Measurements from ENCODE around the gene BMPR1B. TPM values are rescaled to one million over a fixed set of nuclear protein-coding genes. Genes with fewer than 3 reads are reported as not detected.

Gene BMPR1B
- total RNA-seq, 1 donor, result 13.5 TPM

DNA sequence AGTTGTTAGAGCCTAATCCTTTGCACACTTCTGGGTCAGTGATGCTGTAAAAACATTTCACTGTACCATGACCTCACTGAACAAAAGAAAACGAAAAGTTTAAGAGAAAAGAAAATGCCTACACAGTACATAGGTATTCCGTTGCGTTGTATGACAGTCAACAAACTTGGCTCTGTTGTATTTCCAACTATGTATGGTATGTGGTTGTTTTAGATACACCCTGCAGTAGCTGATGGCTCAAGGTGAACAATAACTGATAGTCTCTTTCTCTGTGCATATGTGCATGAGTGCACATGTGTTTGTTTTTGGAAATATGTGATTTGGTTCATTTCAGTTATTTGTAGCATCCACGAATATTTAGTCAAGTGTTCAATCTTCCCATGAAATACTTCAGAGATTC lies 176.0 kb downstream of the BMPR1B start:
- peak; percentile 3 for DNase-seq (ENCODE audit: low read depth)
- TF ChIP-seq, protein P1, sequence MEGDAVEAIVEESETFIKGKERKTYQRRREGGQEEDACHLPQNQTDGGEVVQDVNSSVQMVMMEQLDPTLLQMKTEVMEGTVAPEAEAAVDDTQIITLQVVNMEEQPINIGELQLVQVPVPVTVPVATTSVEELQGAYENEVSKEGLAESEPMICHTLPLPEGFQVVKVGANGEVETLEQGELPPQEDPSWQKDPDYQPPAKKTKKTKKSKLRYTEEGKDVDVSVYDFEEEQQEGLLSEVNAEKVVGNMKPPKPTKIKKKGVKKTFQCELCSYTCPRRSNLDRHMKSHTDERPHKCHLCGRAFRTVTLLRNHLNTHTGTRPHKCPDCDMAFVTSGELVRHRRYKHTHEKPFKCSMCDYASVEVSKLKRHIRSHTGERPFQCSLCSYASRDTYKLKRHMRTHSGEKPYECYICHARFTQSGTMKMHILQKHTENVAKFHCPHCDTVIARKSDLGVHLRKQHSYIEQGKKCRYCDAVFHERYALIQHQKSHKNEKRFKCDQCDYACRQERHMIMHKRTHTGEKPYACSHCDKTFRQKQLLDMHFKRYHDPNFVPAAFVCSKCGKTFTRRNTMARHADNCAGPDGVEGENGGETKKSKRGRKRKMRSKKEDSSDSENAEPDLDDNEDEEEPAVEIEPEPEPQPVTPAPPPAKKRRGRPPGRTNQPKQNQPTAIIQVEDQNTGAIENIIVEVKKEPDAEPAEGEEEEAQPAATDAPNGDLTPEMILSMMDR (IDR thresholded peaks at IDR 0.05; ENCODE audit: insufficient read depth, low read length), result no peak
- H3K4me3 ChIP-seq (ENCODE audit: low read depth, low read length), result no peak overlapping the region

DNA sequence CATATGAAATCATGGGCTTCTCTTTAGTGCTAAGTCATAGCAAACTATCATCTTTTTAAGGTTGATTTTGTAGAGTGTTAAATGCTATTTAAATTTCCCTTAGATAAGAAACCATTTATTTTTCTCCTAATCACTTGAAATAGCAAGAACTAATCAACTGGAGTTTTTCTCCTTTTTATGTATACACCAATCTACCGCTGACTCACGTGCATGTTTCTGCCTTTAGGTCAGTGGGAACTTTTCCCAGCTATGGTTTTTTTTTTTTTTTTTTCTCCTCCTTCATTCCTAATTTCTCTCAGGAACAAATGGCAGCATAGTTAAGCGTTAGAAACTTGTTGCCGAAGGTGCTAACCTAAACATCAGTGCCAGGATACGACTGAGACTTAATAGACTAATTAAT lies 176.4 kb downstream of the BMPR1B start:
- peak; percentile 52 for DNase-seq (ENCODE audit: low read depth)
- H3K4me3 ChIP-seq (ENCODE audit: low read depth, low read length), result no peak overlapping the region
- TF ChIP-seq, protein P1 (IDR thresholded peaks at IDR 0.05; ENCODE audit: insufficient read depth, low read length), result no peak

DNA sequence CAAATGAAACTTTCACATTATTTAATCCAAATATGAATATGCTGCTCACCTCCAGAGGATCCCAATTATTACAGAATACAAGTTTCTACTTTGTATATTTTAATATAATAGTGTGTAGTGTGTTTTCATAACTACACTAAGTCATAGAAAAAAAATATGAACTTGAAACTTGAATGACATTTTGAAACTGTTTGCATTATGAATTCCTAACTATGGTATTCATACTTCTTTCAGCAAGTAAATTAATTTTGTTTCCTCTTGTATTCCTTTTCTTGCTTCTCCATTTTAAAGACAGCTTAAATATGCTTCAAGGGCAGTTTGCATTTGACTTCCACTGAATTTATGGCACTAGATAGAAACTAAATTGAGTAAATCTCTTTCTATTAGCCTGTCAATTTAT lies 177.1 kb downstream of the BMPR1B start:
- DNase-seq (ENCODE audit: low read depth), result peak; percentile 16
- TF ChIP-seq, protein P1 (IDR thresholded peaks at IDR 0.05; ENCODE audit: insufficient read depth, low read length), result no peak
- no peak overlapping the region for H3K4me3 ChIP-seq (ENCODE audit: low read depth, low read length)

DNA sequence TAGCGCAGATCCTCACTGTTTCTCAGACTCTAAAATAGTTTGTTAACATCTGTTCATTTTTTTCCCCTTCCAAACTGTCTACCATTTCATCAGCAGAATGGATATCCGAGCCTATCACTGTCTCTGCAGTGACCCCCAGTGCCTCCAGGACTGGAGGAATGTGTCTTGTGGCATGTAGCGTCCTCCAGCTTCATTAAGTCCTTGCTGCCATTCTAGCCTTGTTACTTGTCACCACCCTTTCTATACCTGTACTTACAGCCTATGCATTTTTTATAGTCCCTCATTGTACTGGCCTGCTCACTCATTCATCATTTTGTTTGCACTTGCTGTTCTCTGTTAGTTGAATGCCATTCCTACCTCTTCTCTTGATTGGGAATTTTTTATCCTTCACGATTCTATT lies 179.1 kb downstream of the BMPR1B start:
- TF ChIP-seq, protein P1 (IDR thresholded peaks at IDR 0.05; ENCODE audit: insufficient read depth, low read length), result no peak
- no peak overlapping the region for H3K4me3 ChIP-seq (ENCODE audit: low read depth, low read length)
- no peak for DNase-seq (ENCODE audit: low read depth)

DNA sequence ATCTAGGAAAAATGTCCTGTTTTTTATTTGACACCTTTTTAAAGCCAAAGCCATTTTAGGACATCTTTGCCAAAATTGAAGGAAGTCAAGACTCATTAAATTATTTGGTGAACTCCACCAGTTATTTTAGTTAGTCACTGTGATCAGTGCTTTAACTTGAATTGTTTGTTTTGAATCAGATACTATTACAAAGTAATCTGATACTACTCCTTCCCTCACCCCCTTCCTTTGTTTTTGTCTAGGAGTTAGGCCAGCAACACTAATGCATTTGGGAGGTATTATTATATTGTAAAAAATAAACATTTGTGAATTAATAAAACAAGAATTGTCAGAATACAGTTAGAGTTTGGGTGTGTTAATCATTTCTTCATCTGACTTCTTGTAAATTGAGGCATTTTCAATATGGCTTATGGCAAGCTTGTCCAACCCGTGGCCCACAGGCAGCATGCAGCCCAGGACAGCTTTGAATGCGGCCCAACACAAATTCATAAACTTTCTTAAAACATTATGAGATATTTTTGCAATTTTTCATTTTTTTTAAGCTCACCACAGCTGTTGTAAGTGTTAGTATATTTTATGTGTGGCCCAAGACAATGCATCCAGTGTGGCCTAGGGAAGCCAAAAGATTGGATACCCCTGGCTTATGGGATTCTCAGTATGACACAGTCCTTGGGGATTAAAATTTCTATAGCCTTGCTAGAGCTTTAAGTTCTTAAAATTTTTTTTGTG lies 182.2 kb downstream of the BMPR1B start:
- DNase-seq (ENCODE audit: low read depth), result peak; percentile 26
- TF ChIP-seq, protein P1 (IDR thresholded peaks at IDR 0.05; ENCODE audit: insufficient read depth, low read length), result no peak
- no peak overlapping the region for H3K4me3 ChIP-seq (ENCODE audit: low read depth, low read length)

DNA sequence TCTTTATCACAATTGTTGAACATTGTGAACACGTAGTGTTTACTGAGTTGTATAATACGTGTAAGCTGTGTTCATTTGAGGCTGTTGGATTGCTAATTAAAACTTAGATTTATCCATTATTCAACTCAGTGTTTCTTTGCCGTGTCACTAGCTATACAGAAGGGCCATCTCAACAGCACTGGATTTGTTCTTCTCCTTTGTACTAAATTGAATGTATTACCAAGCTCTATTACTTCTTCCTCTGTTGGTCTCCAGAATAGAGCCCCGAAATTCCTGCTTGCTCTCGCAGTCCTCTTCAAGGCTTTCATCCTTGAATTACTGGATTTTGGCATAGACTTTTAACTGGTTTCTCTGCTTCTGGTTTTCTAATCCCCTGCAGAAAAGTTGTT lies 182.8 kb downstream of the BMPR1B start:
- TF ChIP-seq, protein P1 (IDR thresholded peaks at IDR 0.05; ENCODE audit: insufficient read depth, low read length), result no peak
- no peak for DNase-seq (ENCODE audit: low read depth)
- no peak overlapping the region for H3K4me3 ChIP-seq (ENCODE audit: low read depth, low read length)

DNA sequence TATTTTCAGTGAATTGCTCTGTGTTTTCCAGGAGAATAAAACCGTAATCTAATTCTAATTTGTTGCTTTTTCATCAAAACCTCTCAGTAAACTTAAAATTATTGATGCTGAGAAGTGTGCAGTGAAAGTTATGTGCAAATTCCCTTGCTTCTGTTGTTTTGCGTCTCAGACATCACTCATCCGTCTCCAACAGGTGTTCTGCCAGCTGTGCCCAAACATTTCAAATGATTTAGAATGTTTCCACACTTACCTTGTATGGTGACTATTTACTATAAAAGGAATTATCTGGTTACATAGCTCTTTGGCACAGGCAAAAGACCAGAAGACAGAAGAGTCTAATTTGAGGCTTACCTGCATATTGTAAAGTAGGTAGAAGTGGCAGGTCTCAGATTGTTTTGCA lies 184.0 kb downstream of the BMPR1B start:
- H3K4me3 ChIP-seq (ENCODE audit: low read depth, low read length), result no peak overlapping the region
- TF ChIP-seq, protein P1 (IDR thresholded peaks at IDR 0.05; ENCODE audit: insufficient read depth, low read length), result no peak
- DNase-seq (ENCODE audit: low read depth), result no peak
